Stimulated activated CD8-positive, alpha-beta memory T cell treated with anti-CD3 and anti-CD28 coated beads, Interleukin-4, amount 100 ng/mL, for 48 hours (primary cell): ENCODE measurements around the gene ANKRD11.
"Not testable (repeated sequence)": the region's sequence is repeated elsewhere in the genome, so short reads cannot be mapped to it uniquely, and the experiment has no call there.

Source experiments
- DNase-seq: peaks from one replicate; pipeline ENCODE4 v3.0.0-alpha.2; 2020

Gene ANKRD11

GRCh38 chr16:89248196-89248982 is 242.0 kb downstream of the ANKRD11 start:
- no peak for DNase-seq

- not testable (repeated sequence) for DNase-seq
Observed at GRCh38 chr16:89247734-89248075, 242.7 kb downstream of the ANKRD11 start.

GRCh38 chr16:89246903-89247733 is 243.2 kb downstream of the ANKRD11 start:
- peak; percentile 99 for DNase-seq

- DNase-seq = no peak
Observed at GRCh38 chr16:89246383-89246902, 243.9 kb downstream of the ANKRD11 start.

GRCh38 chr16:89244754-89245153 is 245.6 kb downstream of the ANKRD11 start:
- no peak for DNase-seq

GRCh38 chr16:89244264-89244663 is 246.1 kb downstream of the ANKRD11 start:
- not testable (repeated sequence) for DNase-seq

- DNase-seq = no peak
Observed at GRCh38 chr16:89243664-89244063, 246.7 kb downstream of the ANKRD11 start.

- no peak for DNase-seq
Observed at GRCh38 chr16:89242795-89243200, 247.6 kb downstream of the ANKRD11 start.

GRCh38 chr16:89241187-89242007 is 249.0 kb downstream of the ANKRD11 start:
- DNase-seq = peak; percentile 79

GRCh38 chr16:89237733-89238132 is 252.6 kb downstream of the ANKRD11 start:
- no peak for DNase-seq

GRCh38 chr16:89233678-89234490 is 256.5 kb downstream of the ANKRD11 start:
- no peak for DNase-seq

GRCh38 chr16:89232107-89232506 is 258.3 kb downstream of the ANKRD11 start:
- no peak for DNase-seq

- DNase-seq = no peak
Observed at GRCh38 chr16:89230255-89230654, 260.1 kb downstream of the ANKRD11 start.

GRCh38 chr16:89224665-89225064 is 265.7 kb downstream of the ANKRD11 start:
- no peak for DNase-seq

GRCh38 chr16:89222931-89223330 is 267.4 kb downstream of the ANKRD11 start:
- no peak for DNase-seq

GRCh38 chr16:89221604-89222003 is 268.8 kb downstream of the ANKRD11 start:
- DNase-seq = no peak

- DNase-seq = no peak
Observed at GRCh38 chr16:89219365-89219764, 271.0 kb downstream of the ANKRD11 start.
